SU-DHL-6 (cell line): ENCODE data around the gene MTMR2.

ENCODE experiments used
- H2AFZ ChIP-seq: fragments of 200-600 bp; sonication (generic); 2 replicates; pipeline ENCODE4 v1.6.1; 2014; ENCODE audit warnings: low read depth, mild to moderate bottlenecking, moderate library complexity, mixed read lengths, antibody characterized with exemption, low read length; ENCODE audit not compliant: severe bottlenecking
- H3F3A ChIP-seq: fragments of 200-600 bp; shearing (Covaris generic); 2 replicates; pipeline ENCODE4 v1.6.0; 2016; ENCODE audit warnings: antibody characterized with exemption, mild to moderate bottlenecking; ENCODE audit not compliant: insufficient read depth
- H3K27ac ChIP-seq: fragments of 200-600 bp; sonication (generic); 2 replicates; pipeline ENCODE4 v1.5.1; 2016; ENCODE audit warnings: low read depth, mild to moderate bottlenecking, low read length, moderate library complexity, mixed read lengths
- H3K27me3 ChIP-seq: fragments of 200-600 bp; sonication (generic), shearing (Covaris generic); 2 replicates; pipeline ENCODE4 v1.6.0; 2014; ENCODE audit warnings: mild to moderate bottlenecking, low read length
- H3K36me3 ChIP-seq: fragments of 200-600 bp; sonication (generic); 2 replicates; pipeline ENCODE4 v1.6.1; 2014; ENCODE audit warnings: mild to moderate bottlenecking, low read length, mixed read lengths
- H3K4me2 ChIP-seq: fragments of 300-600, 200-600 bp; shearing (Covaris generic), sonication (generic); 2 replicates; pipeline ENCODE4 v1.6.0; 2014; ENCODE audit warnings: low read length, low read depth, mild to moderate bottlenecking; ENCODE audit not compliant: poor library complexity, severe bottlenecking
- H3K4me3 ChIP-seq: fragments of 200-600 bp; sonication (generic); 2 replicates; pipeline ENCODE4 v1.5.1; 2014; ENCODE audit warnings: antibody characterized with exemption, low read length, mild to moderate bottlenecking, mixed read lengths; ENCODE audit not compliant: insufficient read depth, poor library complexity, severe bottlenecking
- H3K79me2 ChIP-seq: fragments of 200-600 bp; sonication (generic); 2 replicates; pipeline ENCODE4 v1.6.1; 2014; ENCODE audit warnings: mild to moderate bottlenecking, low read length, moderate library complexity; ENCODE audit not compliant: insufficient read depth
- H3K9ac ChIP-seq: fragments of 200-600 bp; sonication (generic); 2 replicates; pipeline ENCODE4 v1.7.0; 2014; ENCODE audit warnings: mild to moderate bottlenecking, low read length
- H3K9me2 ChIP-seq: fragments of 200-600 bp; sonication (generic); replicated peaks from 2 replicates; pipeline ENCODE4 v1.6.1; 2014; ENCODE audit warnings: low read length; ENCODE audit not compliant: insufficient read depth
- H3K9me3 ChIP-seq: fragments of 200-600 bp; sonication (generic); 2 replicates; pipeline ENCODE4 v1.6.1; 2014; ENCODE audit warnings: low read length, mixed read lengths; ENCODE audit not compliant: insufficient read depth
- H4K20me1 ChIP-seq: fragments of 200-600 bp; sonication (generic); 2 replicates; pipeline ENCODE4 v1.6.1; 2014; ENCODE audit warnings: low read depth, mild to moderate bottlenecking, antibody characterized with exemption, low read length, moderate library complexity, mixed read lengths
- CTCF ChIP-seq: fragments of 200-600 bp; sonication (generic); IDR thresholded peaks from one replicate; pipeline ENCODE4 v1.5.1; 2017; ENCODE audit warnings: antibody characterized with exemption, mild to moderate bottlenecking, low read length, moderate library complexity; ENCODE audit not compliant: insufficient read depth, poor library complexity, severe bottlenecking
- EZH2phosphoT487 ChIP-seq: fragments of 200-600 bp; sonication (generic), shearing (Covaris generic); conservative IDR thresholded peaks from 2 replicates; pipeline ENCODE4 v1.6.1; 2018; ENCODE audit warnings: mild to moderate bottlenecking, antibody characterized with exemption, low read length, moderate library complexity, mixed read lengths

The MTMR2 gene

DNA sequence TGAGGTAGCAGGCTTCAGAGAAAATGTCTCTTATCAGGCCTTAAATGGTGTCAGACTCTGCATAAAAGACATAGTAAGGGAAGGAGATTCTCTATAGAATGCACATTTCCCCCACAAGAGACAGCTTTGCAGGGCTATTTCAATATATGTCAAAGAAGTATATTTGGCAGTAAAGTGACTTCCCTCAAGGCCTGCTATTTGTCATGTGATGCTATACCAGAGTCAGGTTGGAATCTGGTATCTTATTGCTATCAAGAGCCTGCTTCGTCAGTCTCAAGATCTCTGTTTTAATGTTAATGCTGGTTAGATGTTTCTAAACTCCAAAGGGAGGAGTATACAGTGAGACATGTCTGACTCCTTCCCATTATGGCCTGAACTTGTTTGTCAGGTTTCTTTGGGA lies 40.4 kb upstream of the MTMR2 start:
- Histone ChIP-seq H4K20me1 (no peaks in the 10 kb centered on the region), H3K36me3 (no peaks in the 10 kb centered on the region), H3K27me3 (no peaks in the 10 kb centered on the region), H3K9ac (no peak overlapping the region), H3K27ac (no peak overlapping the region), H3K9me3 (no peaks in the 10 kb centered on the region), H3K4me2 (no peak overlapping the region), H3K4me3 (no peak overlapping the region), H2AFZ (no peak overlapping the region), H3K9me2 (no peaks in the 10 kb centered on the region), H3K79me2 (no peaks in the 10 kb centered on the region), H3F3A (no peaks in the 10 kb centered on the region)
- TF ChIP-seq EZH2phosphoT487 = no peak
- no peak for TF ChIP-seq CTCF

DNA sequence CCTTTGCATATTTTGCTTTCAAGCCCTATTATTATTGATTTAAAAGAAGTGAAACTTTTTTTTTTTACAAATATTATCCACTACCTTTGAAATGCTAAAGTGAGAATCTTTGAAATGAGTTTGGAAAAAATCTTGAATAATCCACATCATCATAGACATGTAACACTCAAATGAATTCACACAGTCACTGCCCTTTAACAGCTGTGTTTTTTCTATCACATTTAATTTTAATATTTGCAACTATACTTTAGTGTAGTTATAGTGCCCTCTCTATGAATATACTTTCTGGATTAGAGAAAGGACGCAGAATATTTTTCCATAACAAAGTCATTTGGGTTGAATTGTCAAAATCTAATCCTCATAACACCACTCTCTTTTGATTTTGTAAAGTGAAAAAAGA lies 37.9 kb upstream of the MTMR2 start:
- H2AFZ ChIP-seq = no peak overlapping the region
- H4K20me1 ChIP-seq = no peaks in the 10 kb centered on the region
- no peaks in the 10 kb centered on the region for H3F3A ChIP-seq
- TF ChIP-seq CTCF (no peak), EZH2phosphoT487 (no peak)
- no peak overlapping the region for H3K9ac ChIP-seq
- H3K27me3 ChIP-seq = no peaks in the 10 kb centered on the region
- no peaks in the 10 kb centered on the region for H3K79me2 ChIP-seq
- H3K4me2 ChIP-seq = no peak overlapping the region
- no peaks in the 10 kb centered on the region for H3K9me2 ChIP-seq
- H3K27ac ChIP-seq = no peak overlapping the region
- no peaks in the 10 kb centered on the region for H3K9me3 ChIP-seq
- H3K36me3 ChIP-seq = no peaks in the 10 kb centered on the region
- H3K4me3 ChIP-seq = no peak overlapping the region

GRCh38 chr11:95950905-95951304 lies 27.0 kb upstream of the MTMR2 start:
- H3F3A ChIP-seq = no peaks in the 10 kb centered on the region
- no peak overlapping the region for H3K4me3 ChIP-seq
- H4K20me1 ChIP-seq = no peaks in the 10 kb centered on the region
- H3K4me2 ChIP-seq = no peak overlapping the region
- H3K27me3 ChIP-seq = no peaks in the 10 kb centered on the region
- H3K36me3 ChIP-seq = no peaks in the 10 kb centered on the region
- H2AFZ ChIP-seq = no peak overlapping the region
- H3K9ac ChIP-seq = no peak overlapping the region
- no peaks in the 10 kb centered on the region for H3K79me2 ChIP-seq
- no peaks in the 10 kb centered on the region for H3K9me2 ChIP-seq
- no peak for TF ChIP-seq CTCF
- H3K27ac ChIP-seq = no peak overlapping the region
- no peaks in the 10 kb centered on the region for H3K9me3 ChIP-seq

- H4K20me1 ChIP-seq = no peaks in the 10 kb centered on the region
- no peaks in the 10 kb centered on the region for H3K27me3 ChIP-seq
- H3K9me3 ChIP-seq = peaks cover 14% of the 10 kb centered on the region; the same call in 1 of the 2 replicates
- no peaks in the 10 kb centered on the region for H3K9me2 ChIP-seq
- H3K27ac ChIP-seq = no peak overlapping the region
- H3K79me2 ChIP-seq = no peaks in the 10 kb centered on the region
- H3K4me3 ChIP-seq = no peak overlapping the region
- H3K4me2 ChIP-seq = no peak overlapping the region
- H3K9ac ChIP-seq = no peak overlapping the region
- no peaks in the 10 kb centered on the region for H3K36me3 ChIP-seq
- no peaks in the 10 kb centered on the region for H3F3A ChIP-seq
- TF ChIP-seq CTCF (no peak), EZH2phosphoT487 (no peak)
- no peak overlapping the region for H2AFZ ChIP-seq
Measured at GRCh38 chr11:95948637-95949036, 24.7 kb upstream of the MTMR2 start.
